GM19452 (cell line): ENCODE results near the gene IFFO2.
"Not testable (repeated sequence)": the region's sequence is repeated elsewhere in the genome, so short reads cannot be mapped to it uniquely, and the experiment has no call there.

Experiments used
- ATAC-seq: cut with Tn5 transposase; IDR thresholded peaks from one replicate; pipeline ENCODE4 v1.9.1; 2021; ENCODE audit not compliant: unreplicated experiment

IFFO2 gene

GRCh38 chr1:18878538-18879214 lies 77.8 kb downstream of the IFFO2 start:
- no peak for ATAC-seq

DNA sequence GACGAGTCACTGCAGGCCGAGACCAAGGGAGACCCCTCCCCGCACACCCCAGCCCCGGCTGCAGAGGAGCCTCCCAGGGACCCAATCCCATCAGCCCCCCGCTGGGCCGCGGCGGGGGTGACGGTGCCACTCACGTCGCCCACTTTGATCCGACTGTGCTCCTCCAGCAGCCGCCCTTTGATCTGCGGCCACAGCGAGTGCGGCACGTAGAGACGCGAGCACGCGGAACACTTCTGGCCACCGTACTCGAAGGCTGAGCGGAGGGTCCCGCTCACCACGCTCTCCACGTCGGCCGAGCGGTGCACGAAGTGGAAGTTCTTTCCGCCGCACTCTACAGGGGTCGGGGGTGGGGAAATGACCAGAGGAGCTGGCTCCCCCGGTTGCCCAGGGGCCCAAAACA lies 79.2 kb downstream of the IFFO2 start:
- no peak for ATAC-seq

DNA sequence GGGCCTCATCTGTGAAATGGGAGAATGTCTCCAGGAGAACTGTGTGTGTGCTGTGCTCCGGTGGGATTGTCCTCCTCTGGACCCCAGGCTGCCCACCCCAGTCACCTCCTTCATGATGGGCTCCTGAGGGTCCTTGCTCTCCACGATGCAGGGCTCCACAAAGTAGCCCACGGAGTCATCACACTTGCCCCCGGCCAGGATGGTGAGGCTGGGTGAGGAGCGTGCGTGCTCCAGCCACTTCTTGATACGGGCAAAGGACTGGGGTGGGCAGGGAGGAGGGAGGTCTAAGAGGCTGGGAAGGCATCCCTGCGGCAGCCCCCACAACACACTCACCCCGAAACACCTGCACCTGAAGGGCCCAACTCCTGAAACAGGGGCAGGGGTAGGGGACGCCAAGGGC lies 80.3 kb downstream of the IFFO2 start:
- ATAC-seq = no peak

GRCh38 chr1:18875796-18876128 lies 80.7 kb downstream of the IFFO2 start:
- no peak for ATAC-seq

DNA sequence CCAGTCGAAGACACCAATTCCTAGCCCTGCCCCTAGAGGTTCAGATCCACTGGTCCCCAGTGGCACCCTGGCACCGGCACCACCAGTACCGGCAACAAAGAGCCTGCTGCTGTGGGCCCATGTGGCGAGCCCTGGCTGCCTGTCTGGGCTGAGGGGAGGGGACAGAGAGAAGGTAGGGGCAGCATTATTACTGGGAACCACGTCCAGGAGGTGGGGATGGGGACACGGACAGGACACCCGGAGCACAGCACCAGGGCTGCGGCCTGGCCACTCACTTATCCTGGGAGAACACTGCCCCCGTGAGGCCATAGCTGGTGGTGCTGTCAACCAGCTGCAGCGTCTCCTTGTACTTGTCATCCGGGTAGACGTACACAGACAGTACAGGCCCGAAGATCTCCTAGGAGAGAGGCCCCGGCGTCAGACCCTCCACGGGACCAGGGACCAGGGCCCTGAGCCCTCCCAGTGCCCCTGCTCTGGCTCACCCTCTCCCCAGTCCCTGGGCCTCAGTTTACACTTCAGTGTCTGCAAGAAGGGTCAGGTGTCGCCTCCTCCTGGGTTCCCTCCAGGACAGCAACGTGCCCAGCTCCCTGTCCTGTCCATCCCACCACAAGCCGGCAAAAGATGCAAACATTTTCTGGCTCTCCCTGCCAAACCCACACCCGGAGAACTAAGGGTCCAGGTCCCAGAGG lies 81.2 kb downstream of the IFFO2 start:
- no peak for ATAC-seq

- no peak for ATAC-seq
Observed at GRCh38 chr1:18874600-18874999, 81.9 kb downstream of the IFFO2 start.

GRCh38 chr1:18874036-18874435 lies 82.4 kb downstream of the IFFO2 start:
- ATAC-seq = no peak

DNA sequence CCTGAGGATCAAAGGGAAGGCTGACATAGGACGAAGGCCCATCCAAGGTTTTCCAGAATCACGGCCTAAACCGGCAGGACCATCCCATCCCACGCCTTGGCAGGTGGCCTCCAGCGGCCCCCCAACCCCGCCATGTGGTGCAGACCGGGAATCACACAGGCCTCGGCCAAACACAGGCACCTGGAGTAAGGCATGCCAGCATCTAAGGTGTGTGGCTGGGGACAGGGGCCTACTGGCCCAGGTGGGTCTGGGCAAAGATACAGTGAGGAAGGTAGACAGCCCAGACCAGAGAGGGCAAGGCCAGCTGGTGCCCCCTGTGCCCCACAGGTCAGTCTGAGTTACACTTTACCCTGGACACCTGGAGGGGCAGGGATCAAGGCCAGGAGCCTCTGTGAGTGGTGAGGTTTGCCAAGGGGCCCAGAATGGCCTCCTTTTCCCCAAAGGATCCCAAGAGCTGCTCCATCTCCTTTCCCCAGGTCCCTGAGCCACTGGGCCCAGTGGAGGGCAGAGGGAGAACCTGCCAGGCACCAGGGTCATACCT lies 84.3 kb downstream of the IFFO2 start:
- ATAC-seq = no peak

DNA sequence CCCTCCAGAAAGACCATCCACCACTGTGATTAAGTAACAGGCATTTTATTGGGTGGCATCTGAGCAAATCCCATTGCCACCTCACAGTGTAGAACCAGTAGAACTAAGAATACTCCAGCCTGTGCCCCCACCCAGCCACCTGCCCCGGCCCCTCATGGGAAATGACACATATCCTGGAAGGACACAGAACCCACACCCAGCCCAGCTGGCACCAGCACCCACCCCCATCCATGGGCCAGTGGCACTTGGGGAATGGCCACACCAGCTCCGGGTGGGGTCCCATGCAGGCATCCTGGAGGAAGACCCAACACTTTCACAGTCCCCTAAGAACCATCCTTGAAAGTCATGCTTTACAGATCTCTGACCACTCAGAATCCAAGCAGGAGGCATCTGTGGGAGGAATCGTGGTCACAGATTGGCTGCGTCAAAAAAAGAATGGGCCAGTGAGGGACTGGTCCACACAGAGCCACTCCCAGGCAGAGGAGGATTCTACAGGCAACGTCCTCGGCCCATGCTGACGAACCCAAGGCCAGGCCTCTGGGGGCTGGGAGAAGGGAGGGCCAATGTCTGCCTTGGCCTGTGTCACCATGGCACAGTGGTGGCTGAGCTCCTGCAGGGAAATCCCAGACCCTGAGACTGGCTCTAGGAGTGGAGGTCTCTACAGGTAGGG lies 84.9 kb downstream of the IFFO2 start:
- no peak for ATAC-seq

DNA sequence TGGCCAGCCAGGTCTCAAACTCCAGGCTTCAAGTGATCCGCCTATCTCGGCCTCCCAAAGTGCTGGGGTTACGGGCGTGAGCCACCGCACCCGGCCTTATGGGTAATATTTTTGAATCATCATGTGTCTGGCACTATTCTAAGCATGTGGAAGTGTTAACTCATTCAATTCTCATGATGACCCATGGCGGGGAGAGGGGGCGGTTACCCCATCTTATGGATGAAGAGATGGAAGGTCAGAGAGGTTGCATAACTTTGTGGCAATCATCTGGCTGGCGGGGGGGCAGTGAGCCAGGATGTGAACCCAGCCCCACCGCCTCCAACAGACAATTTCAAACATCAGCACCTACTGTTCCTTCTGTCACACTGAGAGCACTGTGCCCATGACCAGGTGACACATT lies 85.5 kb downstream of the IFFO2 start:
- ATAC-seq = no peak

DNA sequence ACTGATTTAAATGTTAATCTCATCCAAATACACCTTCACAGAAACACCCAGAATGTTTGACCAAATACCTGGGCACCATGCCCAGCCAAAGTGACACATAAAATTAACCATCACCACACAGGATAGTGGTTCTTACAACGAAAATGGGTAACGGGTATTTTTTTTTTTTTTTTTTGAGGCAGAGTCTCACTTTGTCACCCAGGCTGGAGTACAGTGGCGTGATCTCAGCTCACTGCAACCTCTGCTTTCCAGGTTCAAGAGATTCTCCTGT lies 85.9 kb downstream of the IFFO2 start:
- ATAC-seq = not testable (repeated sequence)

DNA sequence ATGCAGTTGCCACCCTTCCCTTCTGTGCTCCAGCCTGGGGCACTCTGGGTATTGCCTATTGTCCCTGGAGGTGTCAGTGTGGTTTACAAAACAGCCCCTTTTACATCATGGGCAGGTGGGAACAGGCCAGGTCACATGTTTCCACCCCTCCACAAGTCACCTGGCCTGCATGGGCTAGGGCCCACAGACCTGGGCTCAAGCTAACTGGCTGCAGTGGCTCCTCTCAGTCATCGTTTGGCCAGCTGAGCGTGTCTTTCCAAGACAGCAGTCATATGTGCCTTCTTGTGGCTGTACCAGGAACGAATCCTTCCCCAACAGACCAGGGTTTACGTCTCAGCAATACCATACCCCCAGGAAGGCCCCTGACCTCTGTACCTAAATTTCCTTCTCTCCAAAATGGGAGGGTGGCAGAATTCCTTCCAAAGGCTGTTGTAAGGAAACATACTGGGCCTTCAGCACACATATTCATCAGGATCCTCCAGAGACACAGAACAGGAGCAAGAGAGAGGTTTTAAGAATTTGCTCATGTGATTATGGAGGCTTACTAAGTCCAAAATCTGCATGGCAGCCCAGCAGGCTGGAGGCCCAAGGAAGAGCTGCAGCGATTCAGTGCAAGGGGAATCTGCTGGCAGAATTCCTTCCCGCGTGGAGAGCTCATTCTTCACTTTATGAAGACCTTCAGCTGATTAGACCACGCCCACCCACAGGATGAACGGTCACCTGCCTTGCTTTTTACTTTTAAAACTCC lies 86.5 kb downstream of the IFFO2 start:
- ATAC-seq = no peak

DNA sequence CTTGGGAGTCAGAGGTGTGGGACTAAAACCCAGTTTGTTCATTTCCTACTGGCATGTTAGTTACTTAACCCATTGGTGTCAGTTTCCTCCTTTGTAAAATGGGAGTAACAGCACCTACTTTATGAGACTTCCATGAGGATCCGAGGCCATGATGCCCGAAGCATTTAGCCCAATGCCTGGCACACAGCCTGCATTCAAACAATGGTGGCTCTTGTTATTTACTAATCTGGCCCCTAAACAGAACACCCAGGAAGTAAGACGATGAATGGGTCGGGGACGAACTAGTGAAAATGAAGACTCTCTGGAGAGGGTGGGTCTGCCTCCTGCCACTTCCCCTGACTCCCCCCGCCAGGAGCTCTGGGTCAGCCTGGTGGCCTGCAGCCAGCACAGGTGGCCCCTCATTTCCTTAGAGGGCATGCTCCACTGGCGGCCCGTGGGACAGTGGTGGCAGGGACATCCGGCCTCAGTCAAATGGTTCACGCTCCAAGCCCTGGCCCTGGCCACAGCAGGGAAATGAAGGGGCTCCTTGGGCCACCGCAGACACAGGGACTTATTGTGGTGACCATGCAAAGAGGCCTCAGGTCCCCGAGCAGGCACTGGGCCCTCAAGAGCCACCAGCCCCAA lies 87.6 kb downstream of the IFFO2 start:
- no peak for ATAC-seq

DNA sequence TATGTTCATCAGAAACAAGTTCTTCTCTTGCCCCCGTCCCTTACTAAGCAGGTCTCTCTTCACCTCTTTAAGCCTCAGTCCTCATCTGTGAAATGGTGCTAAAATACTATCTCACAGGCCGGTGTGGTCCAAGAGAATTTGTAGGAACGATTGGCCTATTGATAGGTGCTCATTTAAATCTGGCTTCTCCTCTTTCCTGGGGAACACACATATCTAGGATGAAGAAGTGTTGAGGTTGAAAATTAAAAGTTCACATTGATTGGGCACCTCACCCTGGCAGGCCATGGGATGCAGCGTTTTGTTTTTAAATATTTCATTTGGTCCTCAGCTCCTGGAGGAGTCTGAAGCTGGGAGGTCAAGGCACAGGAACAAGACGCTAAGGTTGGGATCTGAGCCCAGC lies 88.1 kb downstream of the IFFO2 start:
- ATAC-seq = no peak

DNA sequence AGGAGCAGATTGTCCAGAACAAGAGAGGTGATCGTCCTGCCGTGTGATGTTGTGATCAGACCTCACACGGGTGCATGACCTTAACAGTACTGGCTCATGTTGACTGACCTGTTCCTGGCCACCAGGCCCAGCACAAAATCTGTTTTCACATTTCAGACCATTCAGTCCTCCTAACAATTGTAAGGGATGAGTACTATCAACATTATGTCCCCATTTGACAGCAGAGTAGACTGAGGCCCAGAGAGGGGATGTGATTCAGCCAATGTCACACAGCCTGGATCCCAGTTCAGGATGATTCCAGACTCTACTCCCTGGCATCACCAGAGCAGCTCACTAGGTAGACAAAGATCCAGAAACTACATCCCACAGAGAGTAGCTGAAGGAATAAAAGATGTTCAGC lies 89.6 kb downstream of the IFFO2 start:
- ATAC-seq = no peak

DNA sequence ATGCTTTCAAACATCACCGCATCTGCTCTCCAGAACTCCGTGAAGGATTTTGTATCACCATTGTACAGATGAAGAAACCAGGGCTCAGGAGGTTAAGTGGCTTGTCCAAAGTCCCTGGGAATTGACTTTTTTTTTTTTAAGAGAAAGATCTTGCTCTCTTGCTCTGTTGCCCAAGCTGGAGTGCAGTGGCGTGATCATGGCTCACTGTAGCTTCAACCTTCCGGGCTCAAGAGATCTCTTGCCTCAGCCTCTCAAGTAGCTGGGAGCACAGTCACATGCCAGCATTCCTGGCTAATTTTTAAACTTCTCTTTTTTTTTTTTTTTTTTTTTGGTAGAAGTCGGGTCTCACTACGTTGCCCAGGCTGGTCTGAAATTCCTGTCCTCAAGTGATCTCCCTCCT lies 90.2 kb downstream of the IFFO2 start:
- no peak for ATAC-seq

- ATAC-seq = no peak
Observed at GRCh38 chr1:18865176-18865575, 91.3 kb downstream of the IFFO2 start.

GRCh38 chr1:18861590-18861989 lies 94.9 kb downstream of the IFFO2 start:
- ATAC-seq = no peak

GRCh38 chr1:18861082-18861481 lies 95.4 kb downstream of the IFFO2 start:
- ATAC-seq = no peak

DNA sequence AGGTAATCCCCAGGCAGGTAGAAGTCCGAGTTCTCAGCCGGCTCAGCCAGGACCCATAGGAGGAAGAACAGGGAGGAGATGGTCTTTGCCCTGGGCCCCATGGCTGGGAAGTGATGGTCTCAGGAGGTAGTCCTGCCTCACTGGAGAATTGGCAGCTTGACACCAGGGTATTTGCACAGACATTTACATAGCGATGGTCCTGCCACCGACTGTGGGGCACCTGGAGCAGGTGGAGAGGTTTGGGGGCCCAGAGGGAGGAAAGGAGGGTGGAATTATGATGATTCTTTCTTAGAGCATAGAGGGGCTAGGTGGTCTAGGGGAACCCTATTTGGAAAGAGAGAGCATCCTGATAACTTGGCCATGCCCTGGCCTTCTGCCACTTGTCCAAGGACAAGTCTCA lies 96.9 kb downstream of the IFFO2 start, which contains the start of gene TAS1R2:
TAS1R2 (minus strand) TSS at position 101 of the 400 bp plus-strand sequence; CDS start at position 101, 0 bp downstream.
- no peak for ATAC-seq

DNA sequence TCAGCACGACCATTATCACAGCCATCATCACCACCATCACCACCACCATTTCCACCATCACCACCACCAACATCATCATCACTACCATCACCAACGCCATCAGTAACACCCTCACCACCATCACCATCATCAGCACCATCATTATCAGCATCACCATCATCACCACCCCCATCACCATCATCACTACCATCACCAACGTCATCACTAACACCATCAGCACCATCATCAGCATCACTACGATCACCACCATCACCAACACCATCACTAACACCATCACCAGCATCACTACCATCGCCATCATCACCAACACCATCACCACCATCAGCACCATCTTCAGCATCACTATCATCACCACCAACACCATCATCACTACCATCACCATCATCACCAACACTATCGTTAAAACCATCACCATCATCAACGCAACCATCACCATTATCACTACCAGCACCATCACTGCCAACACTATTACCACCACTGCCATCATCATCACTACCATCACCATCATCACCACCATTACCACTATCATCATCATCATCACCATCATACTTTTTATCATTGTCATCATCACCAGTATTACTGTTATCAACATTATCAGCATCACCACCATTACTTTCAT lies 98.3 kb downstream of the IFFO2 start:
- no peak for ATAC-seq
